ENCODE results near the gene SCAMP3. TPM values are rescaled to one million over a fixed set of nuclear protein-coding genes. Genes with fewer than 3 reads are reported as not detected.
"Not testable (repeated sequence)": the region's sequence is repeated elsewhere in the genome, so short reads cannot be mapped to it uniquely, and the experiment has no call there.

The SCAMP3 gene
- total RNA-seq, 1 donor from 2014 or later: 69.7 TPM

DNA sequence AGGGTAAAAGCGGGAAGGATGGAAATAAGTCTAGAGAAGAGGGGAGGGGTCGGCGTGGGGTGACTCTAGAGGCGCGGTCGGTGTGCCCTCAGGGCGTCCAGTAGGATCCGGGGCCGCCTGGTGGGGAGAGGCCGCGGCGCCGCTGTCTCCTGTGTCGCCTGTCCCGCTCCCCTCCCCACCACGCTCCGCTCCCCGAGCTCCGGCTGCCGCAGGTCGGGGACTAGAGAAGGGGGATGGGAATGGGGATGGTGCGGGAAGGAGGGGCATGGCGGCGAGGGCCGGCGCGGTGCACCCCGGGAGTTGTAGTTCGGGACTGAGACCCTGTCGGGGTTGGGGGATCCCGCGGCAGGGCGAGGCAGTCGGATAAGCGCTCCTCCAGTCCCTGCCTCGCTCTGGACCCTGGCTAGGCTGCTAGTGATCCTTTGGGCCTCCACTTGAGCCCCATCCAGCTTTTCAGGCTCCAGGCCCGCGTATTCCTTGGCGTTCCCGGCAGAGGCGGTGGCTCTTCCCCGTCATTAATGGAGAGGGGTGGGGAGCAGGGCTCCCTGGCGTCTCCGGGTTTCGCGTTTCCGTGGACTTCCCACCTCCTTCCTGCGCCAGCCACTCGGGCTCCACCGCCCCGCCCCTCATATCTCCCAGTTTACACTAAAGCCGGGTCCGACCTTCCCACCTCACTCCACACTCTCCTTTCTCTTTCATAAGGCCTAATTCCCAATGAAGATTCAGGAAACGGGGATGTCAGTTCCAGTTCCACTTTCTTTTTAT, 6.7 kb downstream of the SCAMP3 start, which contains the start of gene ENTREP3:
Gene ENTREP3 (minus strand): TSS at position 241 of the 765 bp plus-strand sequence. CDS start 606 bp downstream, outside the sequence.
- peak; percentile 97 for DNase-seq (ENCODE audit: low spot score)

DNA sequence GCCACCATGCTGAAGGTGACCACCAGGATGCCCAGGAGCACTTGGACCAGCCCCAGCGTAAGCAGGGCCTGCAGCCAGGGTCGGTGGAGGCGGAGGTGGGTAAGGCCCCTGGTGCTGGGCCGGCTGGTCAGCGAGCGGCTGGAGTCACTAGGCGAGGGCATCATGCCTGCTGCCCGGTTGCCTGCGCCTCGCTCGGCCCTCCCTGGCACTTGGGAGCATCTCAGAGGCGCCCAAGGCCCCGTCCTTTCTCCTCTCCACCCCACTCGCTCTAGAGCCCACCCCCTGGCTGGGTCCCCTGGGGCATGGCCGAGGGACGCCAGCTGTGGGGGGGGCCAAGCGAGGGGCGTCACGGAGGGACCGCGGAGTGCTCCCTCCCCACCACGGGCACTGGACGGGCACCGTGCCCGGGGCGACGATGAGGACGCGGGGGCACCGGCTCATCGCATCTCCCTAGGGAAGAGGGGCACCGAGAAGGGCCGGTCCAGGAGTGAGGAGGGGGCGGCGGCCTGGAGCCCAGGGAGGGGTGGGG, 7.4 kb downstream of the SCAMP3 start:
- DNase-seq (ENCODE audit: low spot score): no peak

DNA sequence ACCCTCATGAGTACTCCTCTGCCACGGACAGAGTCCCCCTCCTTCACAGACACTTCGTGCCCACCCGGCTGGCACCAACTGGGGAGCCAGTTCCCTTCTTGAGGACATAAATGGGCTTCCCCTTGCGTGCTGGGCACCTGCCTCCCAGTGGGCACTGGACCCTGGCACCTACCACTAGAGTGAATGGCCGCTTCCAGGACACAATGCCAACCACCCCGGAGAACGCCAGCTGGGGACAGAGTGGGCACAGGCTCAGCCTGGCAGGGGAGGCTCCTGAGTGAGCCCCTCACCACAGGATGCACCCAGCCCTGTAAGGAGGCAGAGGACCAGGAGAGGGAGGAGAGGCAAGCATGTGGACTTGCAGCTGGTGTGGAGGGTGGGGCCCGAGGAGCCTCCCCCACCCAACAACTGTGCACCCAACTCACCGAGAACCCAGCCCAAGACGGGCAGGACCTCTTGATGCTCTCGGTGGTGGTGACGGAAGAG, 7.9 kb downstream of the SCAMP3 start:
- no peak for DNase-seq (ENCODE audit: low spot score)

DNA sequence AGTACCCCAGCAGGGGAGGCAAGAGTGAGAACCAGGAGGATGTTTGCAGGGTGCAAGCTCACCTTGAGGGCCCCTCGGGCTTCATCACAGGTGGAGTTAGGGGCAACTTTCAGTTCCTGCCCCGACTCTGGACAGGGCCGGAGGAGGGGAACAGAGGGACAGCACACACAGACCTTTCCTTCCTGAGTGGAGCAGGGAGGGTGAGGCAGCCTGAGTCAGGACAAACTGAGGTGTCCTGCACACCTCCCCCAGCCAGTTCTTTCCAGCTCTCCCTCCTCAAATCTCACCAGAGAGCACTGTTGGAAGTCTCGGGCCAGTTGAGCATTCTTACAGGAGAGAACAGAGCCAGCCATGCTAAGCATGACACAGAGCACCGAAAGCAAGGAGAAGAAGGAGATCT, 8.4 kb downstream of the SCAMP3 start:
- DNase-seq (ENCODE audit: low spot score): no peak

DNA sequence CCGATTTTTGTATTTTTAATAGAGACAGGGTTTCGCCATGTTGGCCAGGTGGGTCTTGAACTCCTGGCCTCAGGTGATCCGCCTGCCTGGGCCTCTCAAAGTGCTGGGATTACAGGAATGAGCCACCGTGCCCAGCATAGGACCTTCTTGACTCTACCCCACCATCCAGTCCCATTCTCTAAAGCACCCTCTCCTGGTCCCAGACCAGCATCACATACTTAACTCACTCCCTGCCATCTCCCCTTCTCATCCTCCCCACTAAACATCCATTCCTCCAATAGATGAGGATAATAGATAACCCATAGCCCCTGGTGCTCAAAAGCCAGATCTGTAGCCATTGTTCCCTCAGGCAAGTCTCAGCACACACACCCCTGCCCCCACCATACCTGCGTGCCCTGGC, 9.0 kb downstream of the SCAMP3 start:
- no peak for DNase-seq (ENCODE audit: low spot score)

DNA sequence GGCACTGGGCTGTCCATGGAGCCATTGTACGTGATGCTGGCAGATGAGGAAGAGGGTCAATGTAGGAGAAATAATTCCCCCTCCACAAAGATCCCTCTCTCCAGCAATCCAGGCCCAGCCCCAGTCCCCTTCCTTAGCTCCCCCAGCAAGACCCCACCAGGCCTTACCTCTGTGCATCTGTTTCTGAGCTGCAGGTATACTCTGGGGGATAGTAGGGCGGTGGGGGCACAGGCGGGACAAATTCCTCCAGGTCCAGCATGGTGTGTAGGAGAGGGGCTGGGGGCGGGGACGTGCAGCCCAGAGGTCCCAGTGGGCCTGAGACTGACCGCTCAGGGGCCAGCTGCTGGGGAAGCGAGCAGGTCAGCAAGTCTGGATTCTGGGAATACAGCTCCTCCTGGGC, 10.6 kb downstream of the SCAMP3 start:
- no peak for DNase-seq (ENCODE audit: low spot score)

DNA sequence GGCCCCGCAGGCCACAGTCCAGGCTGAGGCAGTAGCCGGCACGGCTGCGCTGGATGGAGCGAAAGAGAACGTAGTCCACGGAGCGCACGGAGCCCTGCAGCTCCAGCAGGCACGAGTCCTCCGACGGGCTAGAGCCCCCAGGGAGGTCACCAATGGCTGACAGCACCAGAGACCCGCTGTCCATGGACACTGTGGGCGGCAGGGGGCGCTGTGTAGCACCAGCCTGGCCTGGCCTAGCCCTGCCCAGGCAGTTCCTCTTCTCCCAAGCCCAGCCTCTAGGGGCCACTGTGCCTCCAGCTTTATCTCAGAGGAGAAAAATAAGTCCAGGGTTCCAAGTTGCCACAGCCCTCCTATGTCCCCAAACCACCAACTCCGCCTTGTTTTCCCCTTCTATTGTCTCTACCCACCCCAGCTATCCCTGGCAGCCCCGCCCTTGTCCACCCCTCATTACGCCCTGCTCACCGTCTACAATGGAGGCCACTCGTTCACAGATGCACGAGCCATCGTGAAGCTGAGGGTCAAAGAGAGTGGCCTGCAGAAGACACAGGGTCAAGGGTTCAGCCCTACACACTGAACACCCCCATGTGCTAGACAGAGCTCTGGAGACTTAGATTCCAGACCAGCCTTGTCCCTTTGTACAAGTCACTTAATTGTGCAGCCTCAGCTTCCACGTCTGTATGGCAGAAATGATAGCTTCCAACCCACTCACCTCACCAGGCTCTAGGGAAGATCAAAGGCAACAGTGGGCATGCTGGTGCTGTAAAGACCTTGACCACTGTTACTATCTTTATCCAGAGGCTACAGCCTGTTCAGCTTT, 11.3 kb downstream of the SCAMP3 start:
- peak; percentile 97 for DNase-seq (ENCODE audit: low spot score)

DNA sequence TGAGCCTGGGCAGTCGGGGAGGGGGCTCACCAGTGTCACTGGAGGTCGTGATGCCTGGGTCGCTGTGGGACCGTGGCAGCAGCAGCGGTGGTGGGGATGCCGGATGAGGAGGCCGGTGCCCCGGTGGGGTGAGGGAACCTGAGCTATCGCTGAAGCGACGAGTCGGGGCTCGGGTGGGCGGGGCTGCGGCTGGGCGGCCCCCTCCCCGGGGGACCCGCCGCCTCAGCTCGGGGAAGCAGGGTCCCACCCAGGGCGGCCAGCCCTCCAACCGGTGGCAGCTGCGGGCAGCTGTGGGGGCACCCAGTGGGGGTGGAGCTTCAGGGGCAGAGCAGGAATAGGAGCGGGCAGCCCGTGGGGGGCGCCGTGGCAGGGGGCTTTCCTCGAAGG, 11.9 kb downstream of the SCAMP3 start:
- no peak for DNase-seq (ENCODE audit: low spot score)

DNA sequence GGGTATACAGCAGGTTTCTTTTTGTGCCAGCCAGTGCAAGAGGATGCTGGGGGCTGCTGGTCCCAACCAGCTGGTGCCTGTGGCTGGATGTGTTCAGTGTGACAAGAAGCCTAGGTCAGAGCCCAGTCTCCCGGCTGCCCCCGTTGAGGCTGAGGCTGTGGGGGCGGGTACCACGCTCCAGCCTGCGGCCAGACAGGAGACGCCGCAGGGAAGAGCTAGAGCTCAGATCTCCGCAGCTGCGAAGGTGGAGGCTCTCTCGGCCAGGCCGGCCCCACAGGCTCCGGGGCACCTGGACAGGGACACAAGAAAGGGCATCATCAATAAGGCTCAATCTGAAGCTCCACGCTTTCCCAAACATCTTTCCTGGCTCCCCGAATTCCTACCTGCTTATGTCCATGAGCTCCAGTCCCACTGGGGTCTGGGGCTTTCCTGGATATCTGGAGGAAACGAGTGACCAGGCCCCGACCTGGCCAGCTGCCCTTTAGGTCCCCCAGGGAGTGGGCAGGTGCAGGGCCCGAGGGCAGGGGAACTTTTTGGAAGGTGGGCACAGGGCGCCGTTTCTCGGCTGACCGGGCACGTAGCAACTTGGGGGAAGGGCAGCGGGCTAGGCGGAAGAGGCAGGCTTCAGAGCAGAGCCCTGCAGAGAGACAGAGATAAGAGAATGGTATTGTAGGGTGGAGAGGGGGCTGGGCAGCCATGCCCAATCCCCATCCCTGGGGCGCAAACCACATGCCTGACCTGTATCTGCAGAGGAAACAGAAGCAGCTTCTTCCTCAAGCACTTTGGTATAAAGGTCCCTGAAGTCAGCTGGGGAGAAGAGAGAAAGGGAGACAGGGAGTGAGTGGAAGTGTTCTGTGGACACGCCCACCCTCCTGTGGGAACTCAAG, 14.2 kb downstream of the SCAMP3 start:
- DNase-seq (ENCODE audit: low spot score): no peak

DNA sequence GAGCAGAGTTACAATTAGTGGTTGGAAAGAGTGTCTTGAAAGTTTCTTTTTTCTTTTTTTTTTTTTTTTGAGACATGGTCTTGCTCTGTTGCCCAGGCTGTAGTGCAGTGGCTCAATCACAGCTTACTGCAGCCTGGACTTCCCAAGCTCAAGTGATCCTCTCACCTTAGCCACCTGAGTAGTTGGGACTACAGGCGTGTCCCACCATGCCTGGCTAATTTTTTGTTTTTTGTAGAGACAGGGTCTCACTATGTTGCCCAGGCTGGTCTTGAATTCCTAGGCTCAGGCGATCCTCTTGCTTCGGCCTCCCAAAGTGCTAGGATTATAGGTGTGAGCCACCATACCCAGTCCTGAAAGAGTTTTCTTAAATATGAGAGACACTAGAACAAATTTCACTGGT, 15.4 kb downstream of the SCAMP3 start:
- DNase-seq (ENCODE audit: low spot score): not testable (repeated sequence)

DNA sequence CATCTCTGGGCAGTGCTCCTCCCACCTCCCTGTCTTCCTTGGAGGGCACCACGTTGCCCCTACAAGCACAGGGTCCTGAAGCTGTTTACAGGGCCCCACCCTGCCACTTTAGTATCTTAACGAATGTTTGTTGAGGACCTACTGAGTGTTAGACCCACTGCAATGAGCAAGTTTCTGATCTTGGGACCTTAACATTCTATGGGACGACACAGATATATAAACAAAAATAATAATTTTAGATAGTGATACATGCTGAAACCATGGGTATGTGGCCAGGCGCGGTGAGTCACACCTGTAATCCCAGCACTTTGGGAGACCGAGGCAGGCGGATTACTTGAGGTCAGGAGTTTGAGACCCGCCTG, 17.0 kb downstream of the SCAMP3 start:
- no peak for DNase-seq (ENCODE audit: low spot score)

DNA sequence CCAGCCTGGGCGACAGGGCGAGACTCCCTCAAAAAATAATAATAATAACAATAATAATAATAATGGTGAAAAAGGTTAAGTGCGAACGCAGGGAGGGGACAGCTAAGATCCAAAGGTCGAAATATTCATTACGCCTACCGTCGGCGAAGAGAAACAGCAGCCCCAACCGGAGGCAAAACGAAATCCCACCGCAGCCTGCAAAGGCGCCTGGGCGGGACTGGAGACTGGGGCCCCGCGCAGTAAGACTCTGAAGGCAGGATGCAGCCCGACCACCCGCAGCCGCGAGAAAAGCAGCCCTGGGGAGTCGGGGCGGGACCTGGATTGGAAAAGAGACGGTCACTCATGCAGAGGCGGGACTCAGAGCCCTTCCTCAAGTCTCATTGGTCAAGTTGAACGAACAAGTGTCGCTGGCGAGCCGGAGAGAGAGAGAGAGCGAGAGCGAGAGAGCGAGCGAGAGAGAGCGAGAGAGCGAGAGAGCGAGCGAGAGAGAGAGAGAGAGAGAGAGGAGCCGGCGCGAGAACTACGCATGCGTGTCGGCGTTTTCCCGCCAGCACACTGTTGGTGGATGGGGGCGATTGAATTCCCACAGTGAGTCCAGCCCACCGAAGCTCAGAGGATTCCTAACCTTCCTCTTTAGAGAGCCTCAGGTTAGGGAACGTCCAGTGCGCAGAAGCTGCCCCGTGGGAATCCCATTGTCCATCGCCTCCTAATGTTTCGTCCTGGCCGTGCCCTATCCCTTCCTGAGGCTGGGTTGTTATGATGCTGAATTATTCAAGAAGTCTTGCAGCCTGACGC, 17.6 kb downstream of the SCAMP3 start:
- DNase-seq (ENCODE audit: low spot score): peak; percentile 97

DNA sequence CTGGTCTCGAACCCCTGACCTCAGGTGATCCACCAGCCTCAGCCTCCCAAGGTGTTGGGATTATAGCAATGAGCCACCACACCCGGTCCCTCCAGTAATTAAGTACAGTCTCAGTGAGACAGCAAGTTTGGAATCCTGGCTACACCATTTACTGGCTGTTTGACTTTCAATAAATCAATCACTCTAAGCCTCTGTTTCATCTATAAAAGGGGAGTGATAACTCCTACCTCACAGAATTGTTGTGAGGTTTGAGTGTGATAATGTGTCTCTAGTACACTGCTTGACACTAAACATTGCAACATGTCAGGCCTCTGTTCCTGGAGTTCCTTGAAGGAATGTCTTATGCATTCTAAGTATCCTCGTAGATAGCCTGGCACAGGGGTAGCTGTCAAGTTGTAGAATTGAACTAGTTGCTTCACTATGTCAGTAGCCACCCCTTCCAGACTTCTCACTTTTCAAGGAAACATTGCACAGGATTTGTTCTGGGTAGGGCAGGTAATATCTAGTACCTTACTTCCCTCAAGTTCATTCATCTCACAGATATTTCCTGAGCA, 19.3 kb downstream of the SCAMP3 start:
- DNase-seq (ENCODE audit: low spot score): no peak

DNA sequence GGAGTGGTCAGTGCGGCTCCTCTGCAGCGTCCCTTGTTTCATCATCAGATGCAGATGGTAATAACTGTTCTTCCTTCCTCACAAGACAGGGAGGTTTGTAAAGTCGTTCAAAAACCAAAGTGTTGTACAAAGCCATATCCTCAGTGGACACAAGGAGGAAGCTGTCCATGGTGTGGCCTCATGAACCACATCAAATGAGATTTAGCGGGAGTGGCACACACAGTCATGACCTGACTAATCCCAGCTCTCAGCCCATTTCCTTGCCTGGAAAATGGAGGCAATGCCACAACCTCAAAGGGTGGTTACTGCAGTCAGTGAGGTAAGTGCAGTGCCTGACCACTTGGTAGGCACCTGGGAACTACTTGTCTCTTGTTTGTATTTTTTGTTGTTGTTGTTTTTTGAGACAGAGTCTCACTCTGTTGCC, 20.3 kb downstream of the SCAMP3 start:
- DNase-seq (ENCODE audit: low spot score): no peak

DNA sequence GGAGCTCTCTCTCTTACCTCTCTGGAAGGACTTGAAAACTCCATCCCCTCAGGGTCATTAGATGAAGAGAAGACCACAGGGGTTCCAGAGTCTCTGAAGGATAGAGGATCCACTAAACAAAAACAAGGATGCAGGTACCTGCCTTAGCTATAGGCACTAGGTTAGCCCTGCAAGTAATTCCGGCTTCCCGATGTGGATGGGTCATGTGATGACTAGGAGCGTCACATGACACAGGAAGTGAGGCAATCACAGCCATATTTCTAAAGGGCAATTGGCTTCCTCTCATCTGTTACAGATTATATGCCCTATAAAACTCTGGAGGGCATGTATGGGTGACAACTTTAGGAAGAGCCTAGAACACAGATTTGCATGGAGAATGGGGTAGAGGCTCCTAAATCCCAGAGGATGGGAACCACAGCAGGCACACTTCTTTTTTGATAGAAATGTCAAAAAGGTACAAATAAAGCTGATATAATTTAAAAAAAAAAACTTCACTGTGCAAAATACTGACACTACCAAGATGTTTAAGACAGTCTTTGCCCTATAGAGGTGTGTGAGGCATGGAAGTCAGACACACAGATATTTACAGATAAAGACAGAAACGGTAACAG, 21.0 kb downstream of the SCAMP3 start:
- no peak for DNase-seq (ENCODE audit: low spot score)

DNA sequence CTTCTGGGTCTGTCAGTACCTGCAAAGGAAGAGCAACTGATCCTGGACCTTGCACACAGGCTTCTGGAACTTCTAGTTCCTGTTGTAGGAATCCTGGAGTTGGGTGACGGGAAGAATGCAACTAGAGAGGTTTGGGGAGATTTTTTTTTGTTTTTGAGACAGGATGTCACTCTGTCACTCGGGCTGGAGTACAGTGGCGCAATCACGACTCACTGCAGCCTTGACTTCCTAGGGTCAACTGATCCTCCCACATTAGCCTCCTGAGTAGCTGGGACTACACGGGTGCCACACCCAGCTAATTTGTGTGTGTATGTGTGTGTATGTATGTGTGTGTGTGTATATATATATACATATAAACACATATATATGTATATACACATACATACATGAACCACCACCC, 25.7 kb downstream of the SCAMP3 start:
- no peak for DNase-seq (ENCODE audit: low spot score)

DNA sequence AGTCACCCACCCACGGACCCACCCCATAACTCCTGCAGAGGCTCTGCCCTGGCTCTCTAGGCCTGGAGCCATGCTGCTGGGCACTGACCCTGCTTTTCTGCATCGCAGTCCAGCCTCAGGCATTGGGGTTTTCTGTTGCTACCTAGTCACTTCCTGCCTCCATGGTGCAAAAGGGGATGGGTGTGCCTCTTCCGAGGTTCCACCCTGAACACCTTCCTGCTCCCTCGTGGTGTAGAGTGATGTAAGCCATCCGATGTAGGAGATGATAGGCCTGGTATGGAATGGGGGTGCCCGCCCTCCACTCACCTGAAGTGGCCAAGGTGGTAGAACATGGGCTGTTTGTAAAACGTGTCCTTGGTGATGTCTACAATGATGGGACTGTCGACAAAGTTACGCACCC, 26.8 kb downstream of the SCAMP3 start:
- not testable (repeated sequence) for DNase-seq (ENCODE audit: low spot score)

DNA sequence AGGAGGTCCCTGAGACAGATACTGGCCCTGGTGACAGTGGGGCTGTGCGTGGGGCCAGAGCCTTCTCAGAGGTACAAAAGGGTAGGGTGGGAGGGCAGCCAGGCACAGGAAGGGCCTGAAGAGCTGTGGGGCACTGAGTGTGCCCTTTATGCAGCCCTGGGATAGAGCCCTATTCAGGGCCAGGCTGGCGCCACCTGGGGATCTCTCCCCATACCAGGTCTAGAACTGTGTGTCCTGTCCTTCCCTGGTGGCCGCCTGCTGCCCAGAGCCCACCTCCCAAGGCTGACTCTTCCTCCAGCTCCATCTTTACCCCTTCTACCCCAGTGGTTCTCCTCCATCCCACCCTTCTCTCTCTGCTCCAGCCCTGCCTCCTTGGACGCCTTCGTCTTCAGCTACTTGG, 28.7 kb downstream of the SCAMP3 start:
- not testable (repeated sequence) for DNase-seq (ENCODE audit: low spot score)
